RKO (cell line): ENCODE results near the gene DNASE1L1.
A peak's percentile ranks its signal among the peaks of the same experiment; 100 is the strongest.

ENCODE experiments used
- DNase-seq: peaks from one replicate; pipeline ENCODE4 v3.0.0-alpha.2; 2016; ENCODE audit warnings: low spot score

Gene DNASE1L1

DNA sequence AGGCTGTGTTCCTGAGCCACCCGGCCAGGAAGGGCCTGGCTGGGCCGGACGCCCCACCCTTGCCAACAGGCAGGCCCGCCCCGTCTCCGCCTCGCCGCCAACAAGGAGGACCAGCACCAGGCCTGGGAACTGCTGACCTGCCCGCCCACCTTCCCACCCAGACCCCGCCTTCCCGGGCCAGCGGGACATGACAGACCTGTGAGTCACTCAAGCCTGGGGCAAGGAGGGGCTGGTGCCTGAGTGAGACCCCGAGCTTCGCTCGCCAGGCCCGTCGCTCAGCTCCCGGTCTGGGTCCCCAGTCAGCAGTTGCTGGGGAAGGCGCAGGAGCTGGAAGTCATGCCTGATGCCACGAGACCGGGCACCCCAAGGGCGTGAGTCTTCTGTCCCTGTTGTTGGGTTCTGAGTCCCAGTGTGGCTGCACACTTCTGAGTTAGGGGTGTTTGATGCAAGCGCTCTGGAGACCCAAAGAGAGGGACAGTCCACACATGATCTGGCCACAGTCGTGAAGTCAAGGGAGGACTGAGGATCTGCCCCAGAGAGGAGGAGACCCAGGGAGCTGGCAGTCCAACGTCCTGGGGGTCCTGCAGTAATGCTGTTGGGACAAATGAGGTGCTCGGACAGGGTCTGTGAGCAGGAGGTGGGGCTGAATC, at the start of gene DNASE1L1:
Gene DNASE1L1 (minus strand): TSS at position 33 of the 650 bp plus-strand sequence. CDS start 3,686 bp downstream, outside the sequence.
- DNase-seq: peak; percentile 91

DNA sequence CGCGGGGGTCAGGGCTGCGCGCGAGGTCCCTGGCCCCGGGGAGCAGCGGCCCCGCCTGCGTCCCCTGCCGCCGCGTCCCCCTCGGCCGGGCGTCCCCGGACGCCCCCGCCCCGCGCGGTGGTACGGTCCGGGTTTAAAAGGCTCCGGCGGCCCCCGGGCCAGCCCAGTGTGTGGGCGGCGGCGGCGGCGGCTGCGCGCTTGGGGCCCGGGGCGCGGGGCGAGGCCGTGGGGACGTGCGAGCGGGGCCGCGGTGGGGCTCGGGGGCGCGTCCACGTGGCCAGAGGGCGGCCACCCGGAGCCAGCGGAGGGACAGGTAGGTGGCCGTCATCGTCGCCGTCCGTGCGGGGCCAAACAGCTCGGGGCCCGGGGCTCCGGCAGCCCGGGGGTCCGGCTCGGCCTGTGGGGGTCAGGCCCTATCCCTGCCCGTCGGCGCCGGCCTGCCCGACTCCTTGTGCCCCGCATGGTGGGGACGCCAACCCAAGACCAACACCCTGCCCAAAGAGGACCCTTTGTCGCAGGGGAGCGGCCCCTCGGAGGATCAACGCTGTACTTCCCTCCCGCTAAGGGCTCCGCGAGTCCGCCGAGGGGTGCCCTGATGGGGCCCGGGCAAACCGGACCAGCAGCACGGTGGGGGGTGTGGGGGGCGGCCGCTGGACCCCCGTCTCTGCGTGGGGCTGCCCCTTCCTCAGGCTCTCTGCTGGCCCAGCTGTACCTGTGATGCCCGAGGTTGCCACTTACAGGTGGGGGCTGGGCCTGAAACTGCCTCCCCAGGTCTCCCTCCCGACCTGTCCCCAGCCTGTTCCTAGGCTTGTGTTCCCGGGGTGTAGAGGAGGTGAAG, 49.3 kb upstream of the DNASE1L1 start, which contains the start of gene PLXNA3:
Gene PLXNA3 (plus strand): TSS at position 166 of the 838 bp plus-strand sequence. CDS start 1,903 bp downstream, outside the sequence.
- no peak for DNase-seq

- DNase-seq: peak; percentile 22
Measured at GRCh38 chrX:154457491-154458115, 48.5 kb upstream of the DNASE1L1 start.

GRCh38 chrX:154452823-154453222, 43.8 kb upstream of the DNASE1L1 start:
- no peak for DNase-seq

DNA sequence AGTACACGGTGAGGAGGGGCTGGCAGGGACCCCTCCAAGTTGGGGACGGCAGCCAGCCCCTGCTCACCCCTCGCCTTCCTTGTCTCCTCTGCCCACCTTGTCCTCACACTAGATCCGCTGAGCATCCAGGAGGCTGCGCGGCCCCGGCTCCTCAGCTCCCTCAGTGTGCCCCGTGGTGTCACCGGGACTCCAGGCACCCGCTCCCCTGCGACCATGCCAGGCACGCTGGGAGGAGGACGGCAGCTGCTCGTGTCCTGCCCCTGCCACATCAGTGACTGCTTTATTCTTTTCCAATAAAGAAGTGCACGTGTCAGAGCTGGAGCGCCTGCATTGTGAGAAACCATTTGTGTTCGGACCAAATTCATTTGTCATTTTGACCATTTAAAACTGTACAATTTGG, 41.3 kb upstream of the DNASE1L1 start:
- no peak for DNase-seq

DNA sequence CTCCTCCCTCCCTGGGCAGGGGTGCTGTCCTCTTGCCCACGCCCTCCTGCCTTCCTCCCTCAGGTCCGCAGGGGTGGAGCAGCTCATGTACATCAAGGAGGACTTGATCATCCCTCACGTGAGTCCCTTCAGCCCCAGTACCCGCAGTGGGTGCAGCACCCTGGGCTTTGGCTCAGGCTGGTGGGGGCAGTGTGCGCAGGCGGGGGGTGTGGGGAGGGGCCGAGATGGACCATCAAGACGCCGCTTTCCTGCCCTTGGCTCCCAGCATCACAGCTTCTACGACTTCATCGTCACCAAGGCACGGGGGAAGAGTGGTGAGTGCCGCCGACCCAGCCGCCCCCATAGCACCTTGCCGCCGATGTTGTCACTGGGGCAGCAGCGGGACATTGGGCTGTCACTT, 40.6 kb upstream of the DNASE1L1 start:
- DNase-seq: no peak

DNA sequence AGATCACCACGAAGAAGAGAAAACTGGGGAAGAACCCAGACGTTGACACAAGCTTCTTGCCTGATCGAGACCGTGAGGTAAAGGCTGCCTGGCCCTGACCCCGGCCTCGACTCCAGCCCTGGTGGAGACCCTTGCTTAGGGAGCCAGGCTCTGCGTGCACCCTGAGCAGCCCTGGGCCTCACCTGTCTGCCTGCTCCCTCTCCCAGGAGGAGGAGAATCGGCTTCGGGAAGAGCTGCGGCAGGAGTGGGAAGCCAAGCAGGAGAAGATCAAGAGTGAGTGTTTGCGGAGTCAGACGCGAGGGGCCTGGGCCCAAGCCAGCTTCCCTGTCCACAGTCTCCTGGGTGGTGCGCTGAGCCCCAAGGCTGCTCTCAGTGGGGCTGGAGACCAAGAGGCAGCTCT, 39.4 kb upstream of the DNASE1L1 start:
- no peak for DNase-seq

- DNase-seq: no peak
Measured at GRCh38 chrX:154446430-154446829, 37.4 kb upstream of the DNASE1L1 start.

DNA sequence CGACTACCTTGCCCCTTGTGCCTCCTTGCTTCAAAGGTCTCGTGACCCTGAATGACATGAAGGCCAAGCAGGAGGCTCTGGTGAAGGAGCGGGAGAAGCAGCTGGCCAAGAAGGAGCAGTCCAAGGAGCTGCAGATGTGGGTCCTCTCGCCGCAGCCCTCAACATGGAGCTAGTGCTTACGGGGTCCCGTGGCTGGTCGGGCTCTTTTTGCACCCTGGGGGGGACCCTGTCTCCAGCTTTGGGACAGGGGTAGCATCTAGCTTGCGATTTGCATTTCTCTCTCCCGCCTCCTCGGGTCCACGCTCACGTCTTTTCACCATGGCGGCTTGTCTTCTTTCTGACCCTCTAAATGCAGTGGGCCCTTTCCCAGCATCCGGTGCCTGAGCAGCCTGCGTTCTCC, 36.7 kb upstream of the DNASE1L1 start:
- DNase-seq: no peak

- no peak for DNase-seq
Measured at GRCh38 chrX:154444755-154445246, 35.7 kb upstream of the DNASE1L1 start.

DNA sequence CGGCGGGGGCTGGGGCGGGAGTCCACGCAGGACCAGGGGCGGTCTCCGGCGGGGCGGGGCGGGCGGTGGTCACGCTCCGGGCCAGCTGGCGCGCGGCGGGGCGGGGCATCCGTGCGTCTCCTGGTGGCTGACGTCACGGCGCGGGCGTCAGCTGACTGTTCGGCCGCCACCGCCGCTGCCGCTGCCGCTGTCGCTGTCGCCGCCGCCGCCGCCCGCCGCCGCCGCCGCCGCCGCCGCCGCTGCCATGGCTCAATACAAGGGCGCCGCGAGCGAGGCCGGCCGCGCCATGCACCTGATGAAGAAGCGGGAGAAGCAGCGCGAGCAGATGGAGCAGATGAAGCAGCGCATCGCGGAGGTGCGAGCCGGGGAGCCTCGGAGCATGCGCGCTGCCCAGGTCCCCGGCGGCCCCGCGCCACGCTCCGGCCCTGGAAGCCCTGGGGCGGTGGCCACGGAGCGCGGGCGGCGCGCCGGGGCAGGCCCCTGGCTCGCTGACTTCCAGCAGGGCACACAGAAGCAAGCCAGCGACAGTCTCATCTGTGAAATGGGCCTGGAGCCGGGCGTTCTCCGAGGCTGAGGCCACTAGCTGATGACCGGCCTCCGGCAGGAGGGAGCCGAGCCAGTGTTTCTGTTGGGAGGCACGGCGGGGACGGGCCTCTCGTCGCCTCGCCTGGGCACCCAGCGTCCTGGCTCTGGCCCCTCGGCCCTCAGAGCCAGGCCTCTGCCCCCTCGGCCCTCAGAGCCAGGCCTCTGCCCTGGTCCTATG, 35.1 kb upstream of the DNASE1L1 start, which contains the start of gene FAM50A:
Gene FAM50A (plus strand): TSS at position 150 of the 763 bp plus-strand sequence. CDS start 95 bp downstream, at position 245.
- DNase-seq: peak; percentile 61

DNA sequence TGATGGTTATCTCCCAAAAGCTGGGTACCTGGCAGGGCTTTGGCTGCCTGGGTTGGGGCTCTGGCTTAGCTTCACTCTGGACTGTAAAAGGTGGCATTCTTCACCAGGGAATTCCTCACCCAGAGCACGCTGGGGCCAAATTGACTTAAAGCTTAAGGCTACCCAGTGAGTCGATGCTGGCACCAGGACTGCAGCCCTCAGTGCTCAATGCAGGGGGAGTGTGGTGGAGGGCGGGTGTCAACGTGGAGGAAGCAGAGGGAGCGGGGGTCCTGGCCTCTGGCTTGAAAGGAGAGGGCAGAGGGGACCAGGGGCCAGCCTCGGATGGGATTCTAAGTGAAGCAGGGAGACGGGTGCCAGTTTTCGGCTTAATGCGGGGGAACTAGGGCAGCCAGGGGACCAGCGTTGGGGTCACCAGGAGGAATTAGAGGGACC, 34.4 kb upstream of the DNASE1L1 start:
- no peak for DNase-seq

- no peak for DNase-seq
Measured at GRCh38 chrX:154441984-154442707, 33.1 kb upstream of the DNASE1L1 start.

DNA sequence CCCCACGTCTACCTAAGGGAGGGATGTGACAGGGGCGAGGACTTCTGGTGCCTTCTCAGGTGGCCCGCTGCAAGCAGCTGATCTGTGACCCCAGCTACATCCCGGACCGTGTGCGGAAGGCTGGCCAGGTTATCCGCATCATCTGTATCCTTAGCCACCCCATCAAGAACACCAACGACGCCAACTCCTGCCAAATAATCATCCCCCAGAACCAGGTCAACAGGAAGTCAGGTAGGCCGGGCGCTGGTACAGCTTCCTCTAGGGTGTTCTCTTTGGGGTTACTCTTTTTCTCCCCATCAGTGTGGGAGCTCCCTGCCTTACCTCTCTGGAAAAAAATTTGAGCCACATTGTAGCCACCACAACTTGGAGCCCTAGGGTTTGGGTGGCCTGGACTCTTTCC, 32.5 kb upstream of the DNASE1L1 start:
- DNase-seq: no peak

DNA sequence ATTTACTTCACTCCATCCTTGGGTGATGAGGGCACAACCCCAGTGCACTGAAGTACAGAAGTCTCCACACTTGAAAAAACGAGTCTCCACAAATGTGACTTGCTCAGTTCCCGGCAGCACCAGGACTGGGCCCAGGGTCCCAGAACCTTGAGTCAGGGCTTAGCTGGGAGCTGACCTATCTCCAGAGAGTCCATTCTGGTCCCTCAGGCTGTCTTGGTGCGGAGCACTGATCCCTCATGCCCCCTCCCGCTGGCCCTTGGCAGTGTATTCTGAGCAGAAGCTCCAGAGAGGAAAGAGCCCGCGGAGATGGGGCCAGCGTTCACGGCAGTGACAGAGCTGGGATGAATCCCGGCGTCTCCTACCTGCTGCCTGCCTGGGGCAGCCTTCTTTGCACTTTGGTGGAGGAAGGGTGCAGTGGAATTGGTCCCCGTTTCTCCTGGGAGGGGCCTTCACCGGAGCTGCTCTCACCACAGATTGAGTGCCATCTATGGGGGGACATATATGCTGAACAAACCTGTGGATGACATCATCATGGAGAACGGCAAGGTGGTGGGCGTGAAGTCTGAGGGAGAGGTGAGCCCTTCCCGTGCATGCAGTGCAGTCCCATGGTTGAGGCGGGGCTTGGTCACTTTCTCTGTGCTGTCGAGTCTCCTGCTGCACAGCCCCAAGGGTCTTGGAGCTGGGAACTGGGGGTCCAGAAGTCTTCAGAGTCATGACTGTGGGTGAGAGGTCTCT, 31.7 kb upstream of the DNASE1L1 start:
- no peak for DNase-seq

- no peak for DNase-seq
Measured at GRCh38 chrX:154439841-154440240, 30.8 kb upstream of the DNASE1L1 start.

GRCh38 chrX:154437971-154438893, 29.2 kb upstream of the DNASE1L1 start:
- DNase-seq: no peak

DNA sequence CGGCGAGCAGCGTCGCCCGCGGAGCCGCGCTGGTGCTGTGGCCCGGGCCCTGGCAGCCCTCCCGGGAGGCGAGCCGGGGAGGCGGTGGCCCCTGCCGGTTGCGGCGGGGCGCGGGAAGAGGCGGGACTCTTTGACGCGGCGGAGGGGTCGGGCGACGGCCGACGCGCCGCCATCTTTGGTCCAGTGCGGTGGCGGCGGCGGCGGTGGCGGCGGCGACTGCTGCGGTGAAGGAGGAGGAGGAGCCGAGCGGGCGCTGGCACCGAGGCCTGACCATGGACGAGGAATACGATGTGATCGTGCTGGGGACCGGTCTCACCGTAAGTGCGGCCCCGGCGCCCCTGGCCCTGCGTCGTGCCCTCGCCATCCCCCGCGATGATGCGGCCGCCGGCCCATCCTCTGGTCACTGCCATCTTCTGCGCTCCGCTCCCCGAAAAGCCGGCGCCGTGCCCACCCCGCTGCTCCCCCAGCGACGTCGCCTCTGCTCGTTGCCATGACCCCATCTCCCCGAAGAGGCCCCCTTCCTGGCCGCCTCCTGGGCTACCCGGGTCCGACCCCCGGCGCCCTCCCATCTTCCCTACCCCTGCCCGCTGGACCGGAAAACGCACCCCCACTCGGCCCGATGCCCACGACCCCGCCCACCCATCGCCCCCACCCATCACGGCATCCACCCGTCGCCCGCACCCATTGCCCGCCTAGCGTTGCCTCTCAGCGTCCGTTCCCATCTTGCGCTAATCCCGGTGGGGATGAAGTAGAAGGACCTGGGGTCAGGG, 28.1 kb upstream of the DNASE1L1 start, which contains the start of gene GDI1:
Gene GDI1 (plus strand): TSS at position 172 of the 770 bp plus-strand sequence. CDS start 101 bp downstream, at position 273.
- DNase-seq: no peak
